ENCODE results near the gene LRMDA.

Gene LRMDA

DNA sequence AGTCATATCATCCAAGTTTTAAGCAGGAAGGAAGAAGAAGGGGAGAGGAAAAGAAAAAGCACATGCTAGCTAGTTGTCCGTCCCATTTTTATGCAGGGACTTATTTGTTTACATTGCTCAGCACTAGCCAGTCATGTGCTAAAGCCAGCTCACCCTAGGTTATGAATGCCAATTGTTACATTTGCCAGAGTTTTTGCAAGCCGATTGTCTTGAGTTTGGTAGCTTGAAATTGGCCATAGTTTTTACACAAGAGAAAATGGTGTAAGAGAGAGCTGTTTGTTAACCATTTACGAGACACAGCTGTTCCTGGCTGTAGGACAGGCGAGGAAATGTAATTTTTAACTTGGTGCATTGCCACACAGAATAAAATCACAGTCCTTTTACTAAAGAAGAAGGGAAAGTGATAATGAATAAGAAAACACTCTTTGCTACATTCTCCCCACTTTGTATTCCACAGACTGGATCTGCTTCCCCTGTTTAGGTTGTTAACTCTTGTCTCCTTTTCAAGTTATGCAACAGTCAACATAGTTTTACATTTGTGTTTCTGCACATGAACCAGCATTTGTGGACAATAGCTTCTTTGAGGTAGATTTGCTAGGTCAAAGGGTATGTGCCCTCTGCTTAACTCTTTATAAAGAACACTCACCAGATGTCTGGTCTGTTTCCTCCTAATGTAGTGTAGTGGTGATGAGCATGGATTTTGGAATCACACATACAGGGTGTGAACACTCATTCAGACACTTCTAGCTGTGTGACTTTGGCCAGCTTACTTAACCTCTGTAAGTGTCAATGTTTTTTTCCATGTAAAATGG, 357.2 kb downstream of the LRMDA start:
- DNase-seq: no peak

GRCh38 chr10:75793848-75794247, 362.4 kb downstream of the LRMDA start:
- no peak for DNase-seq

DNA sequence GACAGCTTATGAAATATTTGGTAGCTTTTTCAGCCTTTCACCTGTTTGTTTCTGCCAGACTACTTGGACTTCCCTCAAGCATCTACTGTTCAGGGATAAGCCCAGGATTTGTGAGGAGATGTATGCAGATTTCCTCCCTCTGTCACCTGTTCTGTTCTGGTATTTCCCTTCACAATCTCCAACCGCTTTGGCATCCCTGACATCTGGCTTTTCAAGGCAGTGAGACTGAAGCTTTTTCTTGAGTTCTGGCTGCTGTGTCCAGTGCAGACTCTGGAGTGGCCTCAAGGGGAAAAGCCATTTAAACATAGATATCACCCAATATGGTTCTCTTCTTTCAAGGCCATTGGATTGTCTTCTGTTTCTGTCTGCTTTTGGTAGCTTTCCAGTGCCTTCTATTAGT, 369.7 kb downstream of the LRMDA start:
- no peak for DNase-seq

GRCh38 chr10:75801661-75802060, 370.2 kb downstream of the LRMDA start:
- DNase-seq: no peak

DNA sequence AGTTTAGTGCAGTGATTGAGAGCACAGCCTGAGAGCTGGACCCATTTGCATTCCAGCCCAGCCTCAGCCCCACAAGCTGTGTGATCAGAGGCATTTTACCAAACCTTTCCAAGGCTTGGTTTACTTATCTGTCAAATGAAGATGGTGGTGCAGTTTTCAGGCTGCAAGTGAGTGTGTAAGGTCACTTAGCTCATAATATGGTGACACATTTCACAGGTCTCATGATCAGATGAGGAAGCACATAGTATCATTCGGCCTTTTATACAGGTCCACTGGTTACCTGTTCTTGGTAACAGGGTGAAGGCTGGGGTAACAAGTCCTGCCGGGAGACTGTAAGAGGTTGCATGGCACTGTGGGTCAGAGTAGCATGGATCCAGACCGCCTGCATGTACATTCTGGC, 371.7 kb downstream of the LRMDA start:
- DNase-seq: no peak

DNA sequence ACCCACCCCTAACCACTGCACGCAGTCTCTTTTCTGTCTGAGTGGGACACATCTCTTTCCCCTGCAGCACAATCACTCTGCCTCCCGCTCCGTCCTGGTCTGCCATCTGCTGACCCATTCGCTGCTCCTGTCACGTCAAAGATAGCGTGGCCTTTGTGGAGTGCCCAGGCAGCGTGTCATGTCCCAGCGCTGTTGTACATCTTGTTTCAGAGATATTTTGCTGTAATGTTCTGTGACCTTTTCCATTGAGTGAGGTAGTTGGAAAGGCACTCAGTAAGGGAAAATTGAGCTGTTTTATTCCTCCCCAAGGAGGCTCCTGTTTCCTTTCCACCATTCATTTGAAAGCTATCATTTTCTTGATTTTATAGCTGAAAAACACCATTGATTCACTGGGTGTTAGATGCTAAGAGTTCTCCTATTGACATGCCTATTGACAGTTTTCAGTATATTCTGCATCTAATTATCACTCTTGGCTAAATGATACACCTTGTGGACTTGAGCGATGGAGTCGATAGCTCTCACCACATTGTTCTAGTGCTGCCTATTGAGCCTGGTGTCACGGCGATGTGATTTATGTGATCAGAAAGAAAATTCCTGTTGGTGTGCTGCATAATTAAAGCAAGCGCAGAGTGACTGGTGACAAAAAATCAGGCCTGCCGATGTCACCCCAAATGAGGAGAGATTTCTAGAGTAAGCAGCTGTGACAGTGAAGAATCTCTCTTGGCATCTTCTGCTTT, 372.6 kb downstream of the LRMDA start:
- no peak for DNase-seq

GRCh38 chr10:75806186-75806585, 374.8 kb downstream of the LRMDA start:
- DNase-seq: no peak

DNA sequence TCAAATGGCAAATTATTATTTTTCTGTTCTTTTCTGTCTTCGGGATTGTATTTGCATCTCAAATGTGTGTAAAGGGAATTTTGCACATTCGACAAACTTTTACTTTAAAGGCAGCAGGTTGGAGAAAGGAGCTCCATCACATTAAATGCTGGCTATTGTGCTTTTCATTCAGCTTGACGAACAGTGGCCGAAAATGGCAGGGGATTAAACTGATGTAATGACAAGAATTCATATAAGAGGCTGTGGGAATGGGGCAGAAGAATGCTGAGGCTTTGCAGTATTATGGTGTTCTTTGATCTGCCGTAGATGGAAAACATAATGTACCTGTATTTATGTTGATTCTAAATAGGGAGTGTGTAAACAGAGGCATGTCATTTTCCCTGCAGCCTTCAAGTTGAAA, 376.0 kb downstream of the LRMDA start:
- no peak for DNase-seq

GRCh38 chr10:75809003-75809402, 377.6 kb downstream of the LRMDA start:
- DNase-seq: no peak

- DNase-seq: no peak
These were observed 382.6 kb downstream of the LRMDA start for GRCh38 chr10:75814014-75814413.

GRCh38 chr10:75815066-75815465, 383.6 kb downstream of the LRMDA start:
- no peak for DNase-seq

DNA sequence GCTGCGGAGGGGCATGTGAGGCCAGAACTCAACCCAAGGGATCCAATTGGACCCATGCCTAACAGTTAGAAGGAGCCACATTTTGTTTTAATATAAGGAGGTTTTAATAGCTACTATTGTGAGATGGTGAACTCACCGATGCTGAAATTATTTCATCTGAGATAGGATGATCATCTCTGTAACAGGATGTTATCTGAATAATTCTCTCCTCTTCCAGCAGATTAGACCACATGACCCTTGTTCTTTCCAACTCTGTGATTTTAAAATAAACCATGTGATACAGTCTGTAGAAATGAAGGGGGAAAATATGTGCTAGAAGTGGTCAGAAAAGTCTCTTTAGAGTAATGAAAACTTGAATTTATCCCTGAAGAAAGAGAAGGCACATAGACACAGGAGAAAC, 385.8 kb downstream of the LRMDA start:
- no peak for DNase-seq

- DNase-seq: no peak
These were observed 387.1 kb downstream of the LRMDA start for GRCh38 chr10:75818552-75818951.

DNA sequence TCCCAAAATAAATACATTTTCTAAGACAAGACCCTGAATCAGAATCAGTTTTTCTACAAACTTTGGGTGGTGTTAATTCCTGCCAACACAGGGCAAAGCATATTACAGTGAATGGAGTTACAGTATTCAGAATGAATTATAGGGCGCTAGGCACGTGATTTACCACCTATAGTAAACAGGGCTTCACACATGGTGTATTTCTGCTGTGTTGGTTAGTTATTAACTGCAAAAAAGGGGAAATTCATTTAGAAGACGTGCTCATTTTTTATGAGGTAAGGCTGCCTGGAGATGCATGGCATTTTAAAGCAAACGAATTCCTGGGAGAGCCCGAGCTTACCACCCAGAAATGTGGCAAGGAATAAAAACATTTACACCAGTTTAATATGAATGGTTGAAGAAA, 393.8 kb downstream of the LRMDA start:
- no peak for DNase-seq

GRCh38 chr10:75825661-75826060, 394.2 kb downstream of the LRMDA start:
- DNase-seq: no peak

- no peak for DNase-seq
These were observed 395.4 kb downstream of the LRMDA start for GRCh38 chr10:75826846-75827245.

- DNase-seq: no peak
These were observed 396.2 kb downstream of the LRMDA start for GRCh38 chr10:75827587-75828021.

GRCh38 chr10:75828413-75828812, 397.0 kb downstream of the LRMDA start:
- no peak for DNase-seq

DNA sequence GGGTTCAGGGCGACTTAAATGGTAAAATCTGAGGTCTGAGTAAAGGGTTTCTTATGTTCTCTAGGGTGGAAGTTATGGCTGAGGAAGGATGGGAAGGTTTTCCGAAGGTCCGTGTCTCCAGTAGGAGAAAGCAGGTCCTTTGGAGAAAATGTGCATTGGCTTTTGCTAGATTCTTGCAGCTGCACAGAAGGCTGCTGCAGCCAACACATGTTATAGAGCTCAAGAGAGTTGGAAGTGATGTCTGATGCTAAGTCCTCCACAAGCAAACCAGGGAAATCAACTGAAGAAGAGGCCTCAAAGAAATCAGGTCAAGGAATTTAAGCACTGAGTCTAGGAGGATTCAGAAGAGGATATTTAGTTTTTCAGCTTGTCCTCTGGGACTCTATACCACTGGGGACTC, 404.6 kb downstream of the LRMDA start:
- DNase-seq: no peak

- no peak for DNase-seq
These were observed 407.1 kb downstream of the LRMDA start for GRCh38 chr10:75838486-75838885.

DNA sequence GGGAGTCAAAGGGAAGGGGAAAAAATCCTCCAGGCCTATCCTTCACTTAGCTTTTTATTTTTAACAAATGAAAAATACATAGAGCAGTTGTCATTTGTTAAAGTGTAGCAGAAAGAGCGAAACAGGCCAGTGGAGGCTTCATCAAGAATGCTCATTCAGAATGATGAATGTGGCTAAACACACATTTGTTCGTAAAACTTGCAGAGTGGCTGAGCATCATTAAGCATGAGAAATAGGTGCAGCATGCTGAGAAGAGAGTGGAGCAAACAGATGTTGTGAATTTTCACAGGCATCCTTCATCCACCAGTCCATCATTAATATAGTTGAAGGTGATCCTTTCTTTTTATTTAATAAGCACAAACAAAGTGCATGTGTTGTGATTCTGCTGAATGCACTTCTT, 407.6 kb downstream of the LRMDA start:
- DNase-seq: no peak

GRCh38 chr10:75841266-75841665, 409.8 kb downstream of the LRMDA start:
- no peak for DNase-seq

- DNase-seq: no peak
These were observed 413.9 kb downstream of the LRMDA start for GRCh38 chr10:75845176-75845947.

- no peak for DNase-seq
These were observed 416.1 kb downstream of the LRMDA start for GRCh38 chr10:75847477-75847876.
